Ishikawa (cell line): ENCODE results near the gene CYP2A6.
"Not testable (repeated sequence)": the region's sequence is repeated elsewhere in the genome, so short reads cannot be mapped to it uniquely, and the experiment has no call there.

ENCODE experiments used
- CEBPB ChIP-seq: IDR thresholded peaks from 2 replicates; pipeline ENCODE4 v1.6.1; 2012
- CREB1 ChIP-seq: IDR thresholded peaks from 2 replicates; pipeline ENCODE4 v1.6.1; 2012; ENCODE audit warnings: low read depth
- EP300 ChIP-seq: IDR thresholded peaks from 2 replicates; pipeline ENCODE4 v1.6.1; 2012; ENCODE audit warnings: borderline replicate concordance
- FOXM1 ChIP-seq: IDR thresholded peaks from 2 replicates; pipeline ENCODE4 v1.6.1; 2012; ENCODE audit warnings: low read depth, borderline replicate concordance
- MAX ChIP-seq: IDR thresholded peaks from 2 replicates; pipeline ENCODE4 v1.6.1; 2012
- NFIC ChIP-seq: IDR thresholded peaks from 2 replicates; pipeline ENCODE4 v1.6.1; 2012
- RAD21 ChIP-seq: IDR thresholded peaks from 2 replicates; pipeline ENCODE4 v1.6.1; 2012; ENCODE audit warnings: low read depth
- REST ChIP-seq: IDR thresholded peaks from 2 replicates; pipeline ENCODE4 v1.6.1; 2012; ENCODE audit warnings: low read depth, mild to moderate bottlenecking
- TAF1 ChIP-seq: IDR thresholded peaks from 2 replicates; pipeline ENCODE4 v1.6.1; 2012; ENCODE audit warnings: low read depth, mild to moderate bottlenecking
- TCF12 ChIP-seq: IDR thresholded peaks from 2 replicates; pipeline ENCODE4 v1.6.1; 2012; ENCODE audit warnings: low read depth
- TEAD4 ChIP-seq: IDR thresholded peaks from 2 replicates; pipeline ENCODE4 v1.6.1; 2012
- YY1 ChIP-seq: IDR thresholded peaks from 2 replicates; pipeline ENCODE4 v1.6.1; 2012; ENCODE audit warnings: low read depth
- ZBTB7A ChIP-seq: IDR thresholded peaks from 2 replicates; pipeline ENCODE4 v1.6.1; 2012; ENCODE audit warnings: low read depth
- TF ChIP-seq, protein P1 (sequence below): IDR thresholded peaks from 2 replicates; pipeline ENCODE4 v1.6.1; 2012

The CYP2A6 gene

GRCh38 chr19:40882062-40882461 is 31.8 kb upstream of the CYP2A6 start, which contains the start of gene CYP2A7:
TSS of gene CYP2A7 (minus strand) at chr19:40882231. CDS start at chr19:40882210, 21 bp downstream.
- TF ChIP-seq, protein P1, sequence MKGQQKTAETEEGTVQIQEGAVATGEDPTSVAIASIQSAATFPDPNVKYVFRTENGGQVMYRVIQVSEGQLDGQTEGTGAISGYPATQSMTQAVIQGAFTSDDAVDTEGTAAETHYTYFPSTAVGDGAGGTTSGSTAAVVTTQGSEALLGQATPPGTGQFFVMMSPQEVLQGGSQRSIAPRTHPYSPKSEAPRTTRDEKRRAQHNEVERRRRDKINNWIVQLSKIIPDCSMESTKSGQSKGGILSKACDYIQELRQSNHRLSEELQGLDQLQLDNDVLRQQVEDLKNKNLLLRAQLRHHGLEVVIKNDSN: not testable (repeated sequence)
- not testable (repeated sequence) for TF ChIP-seq RAD21, FOXM1

DNA sequence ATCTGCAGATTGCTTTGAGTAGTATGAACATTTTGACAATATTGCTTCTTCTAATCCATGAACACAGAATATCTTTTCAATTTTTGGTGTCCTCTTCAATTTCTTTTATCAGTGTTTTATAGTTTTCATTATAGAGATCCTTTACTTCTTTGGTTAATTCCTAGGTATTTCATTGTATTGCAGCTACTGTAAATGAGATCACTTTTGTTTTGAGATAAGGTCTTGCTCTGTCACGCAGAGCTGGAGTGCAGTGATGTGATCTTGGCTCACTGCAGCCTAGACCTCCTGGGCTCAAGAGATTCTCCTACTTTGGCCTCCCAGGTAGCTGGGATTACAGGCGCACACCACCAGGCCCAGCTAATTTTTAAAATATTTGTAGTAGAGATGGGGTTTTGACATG is 22.0 kb upstream of the CYP2A6 start:
- no peak for TF ChIP-seq YY1
- no peak for TF ChIP-seq MAX
- TF ChIP-seq TEAD4: no peak
- no peak for TF ChIP-seq REST
- no peak for TF ChIP-seq ZBTB7A
- no peak for TF ChIP-seq TAF1

GRCh38 chr19:40867701-40868100 is 17.5 kb upstream of the CYP2A6 start:
- TF ChIP-seq MAX (no peak), TAF1 (no peak), FOXM1 (no peak), CREB1 (no peak), TEAD4 (no peak), YY1 (no peak), RAD21 (no peak), TCF12 (no peak), REST (no peak), EP300 (no peak)
- TF ChIP-seq, protein P1: no peak

DNA sequence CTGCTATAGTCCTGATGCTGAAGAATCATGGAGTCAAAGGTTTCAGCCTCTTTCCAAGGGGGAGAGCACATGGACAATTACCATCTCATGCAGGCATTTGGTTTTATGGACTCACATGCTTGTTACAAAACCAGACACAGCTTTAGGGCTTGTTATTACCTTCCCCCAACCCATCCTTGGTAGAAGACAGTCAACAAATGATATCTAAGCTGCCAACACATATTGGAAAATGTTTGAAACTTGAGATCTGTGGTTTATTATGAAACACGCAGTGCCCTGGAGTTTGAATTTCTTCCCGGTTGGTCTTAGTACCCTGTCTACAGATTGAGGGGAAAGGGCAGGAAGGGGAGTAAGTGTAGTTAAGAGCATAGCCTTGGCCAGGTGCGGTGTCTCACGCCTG is 12.5 kb upstream of the CYP2A6 start:
- TF ChIP-seq ZBTB7A (no peak), CREB1 (no peak), REST (no peak), TCF12 (no peak), NFIC (no peak), MAX (no peak), RAD21 (no peak), EP300 (no peak), TEAD4 (no peak), YY1 (no peak), FOXM1 (no peak), CEBPB (no peak)

- TF ChIP-seq TEAD4: no peak
Measured at GRCh38 chr19:40862333-40862732, 12.1 kb upstream of the CYP2A6 start.
